Fibroblast of lung (primary cell): ENCODE measurements around the gene TMC3.

ENCODE experiments used
- CTCF ChIP-seq, 2 donors: IDR thresholded peaks in 1 of 2; conservative IDR thresholded peaks in 1 of 2; 1 replicate in 1 of 2; 2 replicates in 1 of 2; pipeline ENCODE4 v1.5.1; 2011 to 2012; ENCODE audit warnings: low read length in 2 of 2, control low read depth in 1 of 2, inconsistent platforms in 1 of 2, low read depth in 1 of 2, mild to moderate bottlenecking in 1 of 2
- EZH2 ChIP-seq: IDR thresholded peaks from 2 replicates; pipeline ENCODE4 v1.5.1; 2012; ENCODE audit warnings: low read length, control low read depth, mild to moderate bottlenecking; ENCODE audit errors: missing control alignments

GRCh38 chr15:81349271-81349670 lies 24.7 kb downstream of the TMC3 start:
- no peak for TF ChIP-seq CTCF (conservative IDR thresholded peaks at IDR 0.05 in 1 of 2, IDR thresholded peaks at IDR 0.05 in 1 of 2; ENCODE audit: low read depth in 1 of 2, low read length in 2 of 2)
- no peak for TF ChIP-seq EZH2
